ENCODE measurements around the gene AGA. TPM values are rescaled to one million over a fixed set of nuclear protein-coding genes. Genes with fewer than 3 reads are reported as not detected.

The AGA gene
- total RNA-seq, 4 donors from 2014 or later: 42.2 to 82.8 (median 50.4) TPM

DNA sequence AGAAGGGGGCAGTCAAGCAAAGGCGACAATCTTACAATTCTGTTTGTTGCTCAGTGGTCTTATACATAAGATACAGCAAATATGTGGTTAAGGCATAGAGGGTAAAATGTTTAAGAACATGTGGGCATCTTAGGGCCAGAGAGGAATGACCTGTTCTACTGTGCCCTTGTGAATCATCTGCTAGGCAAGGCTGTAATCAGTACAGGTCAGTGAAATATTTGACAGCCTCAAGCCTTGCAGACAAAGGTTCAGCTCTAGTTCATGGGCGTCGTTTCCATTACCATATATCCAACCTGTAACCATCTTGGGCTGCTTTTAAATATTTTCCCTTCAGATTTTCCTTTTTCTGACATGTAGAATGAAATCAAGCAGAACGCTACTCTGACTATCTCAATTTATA, 37.3 kb downstream of the AGA start:
- WGBS, 2 donors: 89 to 93% methylated on average over 4 of the region's 4 CpGs
- TF ChIP-seq POLR2A (IDR thresholded peaks at IDR 0.05): no peak
- TF ChIP-seq, protein P1, sequence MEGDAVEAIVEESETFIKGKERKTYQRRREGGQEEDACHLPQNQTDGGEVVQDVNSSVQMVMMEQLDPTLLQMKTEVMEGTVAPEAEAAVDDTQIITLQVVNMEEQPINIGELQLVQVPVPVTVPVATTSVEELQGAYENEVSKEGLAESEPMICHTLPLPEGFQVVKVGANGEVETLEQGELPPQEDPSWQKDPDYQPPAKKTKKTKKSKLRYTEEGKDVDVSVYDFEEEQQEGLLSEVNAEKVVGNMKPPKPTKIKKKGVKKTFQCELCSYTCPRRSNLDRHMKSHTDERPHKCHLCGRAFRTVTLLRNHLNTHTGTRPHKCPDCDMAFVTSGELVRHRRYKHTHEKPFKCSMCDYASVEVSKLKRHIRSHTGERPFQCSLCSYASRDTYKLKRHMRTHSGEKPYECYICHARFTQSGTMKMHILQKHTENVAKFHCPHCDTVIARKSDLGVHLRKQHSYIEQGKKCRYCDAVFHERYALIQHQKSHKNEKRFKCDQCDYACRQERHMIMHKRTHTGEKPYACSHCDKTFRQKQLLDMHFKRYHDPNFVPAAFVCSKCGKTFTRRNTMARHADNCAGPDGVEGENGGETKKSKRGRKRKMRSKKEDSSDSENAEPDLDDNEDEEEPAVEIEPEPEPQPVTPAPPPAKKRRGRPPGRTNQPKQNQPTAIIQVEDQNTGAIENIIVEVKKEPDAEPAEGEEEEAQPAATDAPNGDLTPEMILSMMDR (IDR thresholded peaks at IDR 0.05): no peak
- Histone ChIP-seq H3K27ac (no peak overlapping the region), H3K27me3 (no peaks in the 10 kb centered on the region), H3K4me3 (replicated peaks in 1 of 3) (no peak overlapping the region), H3K36me3 (no peaks in the 10 kb centered on the region), H3K4me1 (no peaks in the 10 kb centered on the region), H3K9me3 (no peaks in the 10 kb centered on the region)
- intact Hi-C loops (cut with DNase I): no loop called here
- no peak for DNase-seq

DNA sequence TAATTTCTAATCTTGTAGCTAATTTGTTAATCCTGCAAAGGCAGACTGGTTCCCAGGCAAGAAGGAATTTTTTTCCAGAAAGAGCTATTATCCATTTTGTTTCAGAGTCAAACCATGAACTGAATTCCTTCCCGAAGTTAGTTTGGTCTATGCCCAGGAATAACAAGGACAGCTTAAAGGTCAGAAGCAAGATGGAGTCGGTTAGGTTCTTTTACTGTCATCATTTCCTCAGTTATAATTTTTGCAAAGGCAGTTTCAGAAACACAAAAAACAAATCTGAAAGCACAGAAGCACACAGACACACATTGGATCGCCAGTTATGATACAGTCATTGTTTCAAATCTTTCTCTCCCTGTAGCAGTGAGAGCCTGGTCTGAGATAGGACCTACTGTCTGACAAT, 37.9 kb downstream of the AGA start:
- H3K36me3 ChIP-seq: no peaks in the 10 kb centered on the region
- H3K27ac ChIP-seq: no peak overlapping the region
- H3K27me3 ChIP-seq: no peaks in the 10 kb centered on the region
- 72 to 86% methylated on average over 3 of the region's 3 CpGs for WGBS, 2 donors
- H3K9me3 ChIP-seq: no peaks in the 10 kb centered on the region
- TF ChIP-seq, protein P1 (IDR thresholded peaks at IDR 0.05): no peak
- TF ChIP-seq POLR2A (IDR thresholded peaks at IDR 0.05): no peak
- H3K4me1 ChIP-seq: no peaks in the 10 kb centered on the region
- intact Hi-C loops (cut with DNase I): no loop called here
- DNase-seq: no peak
- no peak overlapping the region for H3K4me3 ChIP-seq (replicated peaks in 1 of 3)

DNA sequence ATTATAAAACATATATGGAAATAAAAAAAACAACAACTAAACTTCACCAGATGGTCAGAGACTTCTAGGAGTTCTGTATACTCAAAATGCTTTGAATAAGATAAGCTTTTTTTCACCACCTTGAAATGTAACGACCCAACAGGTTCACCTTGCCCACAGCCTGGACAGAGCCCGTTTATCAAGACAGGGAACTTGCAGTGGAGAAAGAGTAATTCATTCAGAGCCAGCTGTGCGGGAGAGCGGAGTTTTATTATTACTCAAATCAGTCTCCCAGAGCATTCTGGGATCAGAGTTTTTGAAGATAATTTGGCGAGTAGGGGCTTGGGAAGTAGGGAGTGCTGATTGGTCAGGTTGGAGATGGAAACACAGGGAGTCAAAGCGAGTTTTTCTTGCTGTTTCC, 38.5 kb downstream of the AGA start:
- no peak for DNase-seq

DNA sequence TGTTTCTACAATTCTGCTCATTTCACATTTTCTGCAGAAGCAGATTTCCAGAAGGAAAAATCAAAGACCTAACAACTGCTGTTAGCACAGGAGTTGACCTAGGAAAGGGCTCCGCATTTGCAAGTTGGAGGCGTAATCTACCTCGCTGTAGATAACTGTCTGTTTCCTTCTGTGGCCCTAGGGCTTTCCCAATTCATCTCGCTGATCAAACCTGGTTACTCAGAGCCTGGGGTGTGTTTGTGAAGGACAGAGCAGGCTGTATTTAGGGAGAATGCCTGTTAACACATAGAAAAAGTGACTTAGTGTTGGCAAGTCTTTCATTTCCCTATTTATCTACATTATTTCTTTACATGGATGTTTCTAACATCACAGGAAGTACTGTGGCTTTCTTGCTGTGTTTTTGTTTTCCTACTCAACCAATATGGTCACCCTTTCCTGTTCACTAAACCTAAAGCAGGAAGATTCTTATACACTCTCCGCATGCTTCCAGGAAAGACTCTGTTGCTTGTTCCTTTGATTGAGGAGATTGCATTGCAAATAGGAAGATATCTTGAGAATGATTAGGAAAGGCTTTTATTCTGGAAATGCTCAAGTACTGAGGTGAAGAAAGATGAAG, 40.5 kb downstream of the AGA start:
- H3K9me3 ChIP-seq: no peaks in the 10 kb centered on the region
- intact Hi-C loops (cut with DNase I): no loop called here
- WGBS, 2 donors: 82 to 88% methylated on average over 5 of the region's 5 CpGs
- H3K27me3 ChIP-seq: no peaks in the 10 kb centered on the region
- H3K36me3 ChIP-seq: no peaks in the 10 kb centered on the region
- H3K4me1 ChIP-seq: no peaks in the 10 kb centered on the region
- DNase-seq: no peak
- no peak overlapping the region for H3K27ac ChIP-seq
- no peak overlapping the region for H3K4me3 ChIP-seq (replicated peaks in 1 of 3)
- TF ChIP-seq, protein P1 (IDR thresholded peaks at IDR 0.05): no peak
- no peak for TF ChIP-seq POLR2A (IDR thresholded peaks at IDR 0.05)

More for the DNA sequence above, 38.5 kb downstream of the AGA start:
- intact Hi-C loops (cut with DNase I): no loop called here
- Histone ChIP-seq H3K36me3 (no peaks in the 10 kb centered on the region), H3K4me3 (replicated peaks in 1 of 3) (no peak overlapping the region), H3K4me1 (no peaks in the 10 kb centered on the region), H3K27me3 (no peaks in the 10 kb centered on the region), H3K9me3 (no peaks in the 10 kb centered on the region), H3K27ac (no peak overlapping the region)
- TF ChIP-seq, protein P1 (IDR thresholded peaks at IDR 0.05): no peak
- TF ChIP-seq POLR2A (IDR thresholded peaks at IDR 0.05): no peak
- WGBS, 2 donors: 62 to 77% methylated on average over 6 of the region's 6 CpGs

DNA sequence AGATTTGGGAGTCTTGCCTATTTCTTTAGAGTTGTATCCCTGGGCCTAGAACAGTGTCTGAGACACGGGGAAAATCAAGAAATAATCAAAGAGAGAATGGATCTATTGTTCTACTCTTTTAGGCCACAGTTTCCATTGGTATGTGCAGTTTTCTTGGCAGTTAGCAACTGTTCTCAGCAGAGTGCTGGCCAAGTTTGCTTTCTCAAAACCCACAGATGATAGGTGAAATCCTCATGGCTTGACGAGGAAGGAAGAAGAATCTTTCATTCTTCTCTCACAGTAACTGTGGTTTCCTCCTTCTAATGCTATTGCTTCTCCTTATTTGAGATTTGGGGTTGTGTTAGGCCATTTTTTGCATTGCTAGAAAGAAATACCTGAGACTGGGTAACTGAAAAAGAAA, 42.2 kb downstream of the AGA start:
- 28 to 88% methylated on average over 2 of the region's 2 CpGs for WGBS, 2 donors

More for the DNA sequence above, 42.2 kb downstream of the AGA start:
- H3K27ac ChIP-seq: no peak overlapping the region
- H3K9me3 ChIP-seq: no peaks in the 10 kb centered on the region
- no peak overlapping the region for H3K4me3 ChIP-seq (replicated peaks in 1 of 3)
- TF ChIP-seq, protein P1 (IDR thresholded peaks at IDR 0.05): no peak
- no peak for TF ChIP-seq POLR2A (IDR thresholded peaks at IDR 0.05)
- intact Hi-C loops (cut with DNase I): no loop called here
- H3K36me3 ChIP-seq: no peaks in the 10 kb centered on the region
- no peaks in the 10 kb centered on the region for H3K27me3 ChIP-seq
- DNase-seq: no peak
- H3K4me1 ChIP-seq: no peaks in the 10 kb centered on the region
